Epidermal melanocyte (primary cell): ENCODE results near the gene PSKH1.
"Not testable (repeated sequence)": the region's sequence is repeated elsewhere in the genome, so short reads cannot be mapped to it uniquely, and the experiment has no call there.

Experiments used
- DNase-seq: peaks from one replicate; pipeline ENCODE4 v3.0.0; 2011; ENCODE audit warnings: low spot score; ENCODE audit not compliant: insufficient read length

The PSKH1 gene

GRCh38 chr16:67892899-67893742, at the start of gene PSKH1:
TSS of gene PSKH1 (plus strand) at chr16:67893254. CDS start at chr16:67908750, 15,496 bp downstream.
- DNase-seq, result peak; percentile 100

- DNase-seq, result no peak
Observed at GRCh38 chr16:67843343-67843765, 49.7 kb upstream of the PSKH1 start.

- no peak for DNase-seq
Observed at GRCh38 chr16:67844497-67844896, 48.6 kb upstream of the PSKH1 start.

GRCh38 chr16:67845291-67846062, 47.6 kb upstream of the PSKH1 start:
- no peak for DNase-seq

GRCh38 chr16:67846063-67846319, 47.1 kb upstream of the PSKH1 start:
- DNase-seq, result no peak

GRCh38 chr16:67846320-67847063, 46.6 kb upstream of the PSKH1 start, which contains the start of gene NUTF2:
TSS of gene NUTF2 (plus strand) at chr16:67846933. CDS start at chr16:67865131, 18,198 bp downstream.
- DNase-seq, result peak; percentile 96

- DNase-seq, result no peak
Observed at GRCh38 chr16:67847064-67847861, 45.8 kb upstream of the PSKH1 start, which contains the start of gene CENPT. TSS of gene CENPT (minus strand) at chr16:67847693. CDS start at chr16:67833859, 13,834 bp downstream.

GRCh38 chr16:67848118-67848517, 44.9 kb upstream of the PSKH1 start:
- no peak for DNase-seq

GRCh38 chr16:67853670-67854069, 39.4 kb upstream of the PSKH1 start:
- no peak for DNase-seq

- DNase-seq, result no peak
Observed at GRCh38 chr16:67855789-67856188, 37.3 kb upstream of the PSKH1 start.

GRCh38 chr16:67856927-67857546, 36.0 kb upstream of the PSKH1 start:
- no peak for DNase-seq

- DNase-seq, result peak; percentile 69
Observed at GRCh38 chr16:67857547-67858233, 35.4 kb upstream of the PSKH1 start.

- DNase-seq, result no peak
Observed at GRCh38 chr16:67858500-67858899, 34.6 kb upstream of the PSKH1 start.

GRCh38 chr16:67860589-67861398, 32.3 kb upstream of the PSKH1 start:
- DNase-seq, result no peak

- DNase-seq, result no peak
Observed at GRCh38 chr16:67861877-67862276, 31.2 kb upstream of the PSKH1 start.

GRCh38 chr16:67862623-67863583, 30.2 kb upstream of the PSKH1 start:
- DNase-seq, result no peak

- DNase-seq, result not testable (repeated sequence)
Observed at GRCh38 chr16:67864044-67864443, 29.0 kb upstream of the PSKH1 start.

GRCh38 chr16:67864594-67864993, 28.5 kb upstream of the PSKH1 start:
- DNase-seq, result no peak
